NOMO-1 treated with DMSO at 0.1 percent for 48 hours (cell line): ENCODE data around the gene MIAT.
"Not testable (repeated sequence)": the region's sequence is repeated elsewhere in the genome, so short reads cannot be mapped to it uniquely, and the experiment has no call there.

Source experiments
- DNase-seq: peaks from one replicate; lab custom pipeline; 2025; ENCODE audit not compliant: unreplicated experiment; lab: John Stamatoyannopoulos, UW

MIAT gene

DNA sequence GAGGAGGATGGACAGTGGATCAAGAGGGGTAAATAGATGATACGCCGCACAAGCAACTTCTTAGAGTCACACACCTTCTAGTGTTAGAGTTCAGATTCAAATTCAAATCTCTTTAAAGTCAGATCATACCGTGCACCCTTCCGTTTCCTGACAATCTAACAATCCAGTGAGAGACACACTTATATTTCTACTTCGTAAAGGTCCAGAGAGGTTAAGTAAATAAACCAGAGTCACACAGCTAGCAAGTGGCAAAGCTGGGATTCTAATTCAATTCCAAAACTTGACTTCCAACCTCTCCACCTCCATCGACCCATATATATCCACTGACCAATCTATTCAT is 34.0 kb downstream of the MIAT start:
- DNase-seq: no peak

DNA sequence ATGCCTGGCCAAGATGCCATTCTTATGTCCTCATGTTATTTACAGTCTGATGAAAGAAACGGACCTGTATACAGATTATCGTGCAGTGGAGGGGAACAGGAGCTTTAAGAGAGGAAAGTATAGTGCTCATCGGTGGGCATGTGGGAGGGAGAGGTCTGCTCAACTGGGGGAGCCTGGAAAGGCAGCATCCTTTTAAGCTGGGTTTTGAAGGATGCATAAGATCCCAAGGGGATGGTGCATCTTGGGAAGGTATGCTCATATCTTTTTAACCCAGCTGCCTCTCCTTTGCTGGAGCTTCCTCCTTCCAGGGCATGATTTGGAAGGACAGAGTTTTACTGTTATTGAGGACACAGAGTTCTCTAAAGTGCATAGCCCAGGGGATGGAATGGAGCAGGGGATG is 34.8 kb downstream of the MIAT start:
- DNase-seq: no peak

DNA sequence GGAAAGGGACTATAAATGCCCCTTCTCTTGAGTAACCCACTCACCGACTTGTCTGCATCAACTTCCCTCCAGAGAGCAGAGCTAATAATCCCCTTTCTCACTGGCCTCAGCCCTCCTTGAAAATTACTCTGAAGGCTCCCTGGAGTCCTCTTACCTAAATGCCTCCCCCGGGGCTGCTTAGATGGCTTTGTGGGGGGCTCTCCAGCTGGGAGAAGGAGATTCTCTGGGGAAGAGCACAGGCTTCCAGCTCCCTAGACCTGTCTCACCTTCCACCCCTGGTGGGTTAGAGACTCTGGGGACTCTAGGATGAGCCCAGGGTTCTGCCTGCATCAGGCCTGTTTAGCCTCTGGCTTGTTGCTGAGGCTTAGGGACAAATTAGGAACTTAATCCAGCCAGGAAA is 39.8 kb downstream of the MIAT start:
- no peak for DNase-seq

DNA sequence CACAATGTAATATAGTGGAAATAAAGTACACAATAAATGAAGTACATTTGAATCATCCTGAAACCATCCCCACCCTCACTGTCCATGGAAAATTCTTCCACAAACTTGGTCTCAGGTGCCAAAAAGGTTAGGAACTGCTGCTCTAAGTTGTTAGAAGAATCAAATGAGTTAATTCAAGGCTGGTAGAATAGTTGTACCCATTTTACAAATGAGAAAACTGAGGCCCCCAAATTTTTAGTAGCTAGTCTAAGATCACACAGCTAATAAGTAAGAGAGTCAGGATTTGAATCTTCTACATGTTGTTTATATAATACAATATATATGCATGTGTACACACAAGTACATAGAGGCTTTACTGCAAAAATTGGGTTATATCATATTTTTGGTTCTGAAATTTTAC is 43.1 kb downstream of the MIAT start:
- no peak for DNase-seq

DNA sequence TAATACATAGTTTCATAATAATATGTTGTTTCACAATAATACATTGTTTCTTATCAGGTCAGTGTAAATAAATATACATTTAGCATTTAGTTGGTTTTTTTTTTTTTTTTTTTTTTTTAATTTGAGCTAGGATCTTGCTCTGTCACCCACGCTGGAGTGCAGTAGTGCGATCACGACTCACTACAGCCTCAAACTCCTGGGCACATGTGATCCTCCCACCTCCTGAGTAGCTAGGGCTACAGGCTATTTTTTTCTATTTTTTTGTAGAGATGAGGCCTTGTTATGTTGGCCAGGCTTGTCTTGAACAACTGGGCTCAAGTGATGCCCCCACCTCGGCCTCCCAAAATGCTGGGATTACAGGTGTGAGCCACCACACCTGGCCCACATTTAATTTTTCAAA is 43.5 kb downstream of the MIAT start:
- DNase-seq: no peak

DNA sequence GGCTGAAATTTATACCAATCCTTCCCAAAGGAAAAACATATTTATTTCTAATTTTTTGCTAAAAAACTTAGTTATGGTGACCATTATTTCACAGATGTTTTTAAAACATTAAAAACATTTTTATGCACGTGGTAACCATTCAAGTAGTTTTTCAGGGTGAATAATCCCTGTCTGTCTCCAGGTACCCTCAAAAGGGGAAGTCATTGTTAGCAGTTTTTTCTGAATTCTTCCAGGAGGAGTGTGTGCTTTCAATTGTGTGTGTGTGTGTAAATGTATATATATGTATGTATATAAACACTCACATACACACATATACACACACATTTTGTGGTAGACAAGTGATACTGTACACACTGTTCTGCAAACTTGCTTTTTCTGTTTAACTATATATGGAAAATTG is 43.9 kb downstream of the MIAT start:
- no peak for DNase-seq

DNA sequence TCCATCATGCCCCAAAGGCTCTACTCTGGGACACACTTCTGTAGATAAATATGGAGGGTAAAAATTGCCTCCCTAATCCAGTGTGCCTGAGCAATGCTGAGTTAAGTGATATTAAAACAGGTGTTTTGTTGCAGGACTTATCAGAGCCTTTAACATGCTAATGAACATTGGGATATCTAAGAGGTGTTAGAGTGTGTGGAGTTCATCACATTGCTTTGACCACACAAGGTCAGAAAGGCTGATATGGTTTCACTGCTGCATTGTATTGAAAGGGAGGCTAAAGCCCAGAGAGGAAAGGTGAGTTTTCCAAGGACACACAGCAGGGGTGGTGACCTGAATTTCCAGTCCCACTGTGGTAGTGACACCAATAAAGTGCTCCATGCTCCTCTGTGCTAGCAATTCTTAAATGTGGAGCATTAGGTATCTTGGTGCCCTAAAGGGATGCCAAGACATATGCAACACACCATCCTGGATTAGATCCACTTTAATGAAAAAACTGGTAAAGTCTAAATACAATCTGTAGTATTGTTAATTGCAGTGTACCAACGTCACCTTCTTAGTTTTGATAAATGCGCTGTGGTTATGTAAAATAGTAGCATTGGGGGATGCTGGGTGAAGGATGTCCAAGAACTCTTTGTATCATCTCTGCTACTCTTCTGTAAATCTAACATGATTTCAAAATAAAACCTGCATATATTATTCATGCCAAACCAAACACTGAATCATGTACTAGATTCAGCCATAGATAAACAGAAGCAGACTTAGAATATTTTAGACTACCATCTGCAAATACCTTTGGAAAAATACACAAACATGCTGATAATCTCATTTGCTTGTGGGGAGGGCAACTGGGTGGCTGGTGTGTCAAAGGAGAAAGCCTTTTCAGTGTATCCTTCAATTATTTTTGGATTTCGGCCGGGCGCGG is 45.8 kb downstream of the MIAT start:
- no peak for DNase-seq

DNA sequence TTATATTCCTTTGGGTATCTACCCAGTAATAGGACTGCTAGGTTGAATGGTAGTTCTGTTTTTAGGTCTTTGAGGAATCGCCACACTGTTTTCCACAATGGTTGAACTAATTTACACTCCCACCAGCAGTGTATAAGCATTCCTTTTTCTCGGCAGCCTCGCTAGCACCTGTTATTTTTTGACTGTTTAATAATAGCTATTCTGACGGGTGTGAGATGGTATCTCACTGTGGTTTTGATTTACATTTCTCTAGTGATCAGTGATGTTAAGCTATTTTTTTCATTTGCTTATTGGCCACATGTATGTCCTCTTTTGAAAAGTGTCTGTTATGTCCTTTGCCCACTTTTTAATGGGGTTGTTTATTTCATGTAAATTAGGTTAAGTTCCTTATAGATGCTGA is 48.0 kb downstream of the MIAT start:
- not testable (repeated sequence) for DNase-seq

DNA sequence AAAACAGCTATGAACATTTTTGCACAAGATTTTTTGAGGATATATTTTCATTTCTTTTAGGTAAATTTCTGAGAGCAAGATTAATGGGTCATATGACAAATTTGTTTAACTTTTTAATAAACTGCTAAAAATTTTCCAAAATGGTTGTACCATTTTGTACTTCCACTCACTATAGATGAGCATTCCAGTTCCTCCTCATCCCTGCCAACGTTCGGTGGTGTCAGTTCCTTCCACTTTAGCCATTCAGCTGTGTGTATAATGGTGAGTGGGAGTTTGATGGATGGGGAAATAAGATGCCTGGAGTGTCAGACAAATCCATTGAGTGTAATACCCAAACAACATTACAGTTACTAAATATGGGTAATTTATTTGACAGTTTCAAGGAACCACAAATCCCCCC is 49.7 kb downstream of the MIAT start:
- no peak for DNase-seq

DNA sequence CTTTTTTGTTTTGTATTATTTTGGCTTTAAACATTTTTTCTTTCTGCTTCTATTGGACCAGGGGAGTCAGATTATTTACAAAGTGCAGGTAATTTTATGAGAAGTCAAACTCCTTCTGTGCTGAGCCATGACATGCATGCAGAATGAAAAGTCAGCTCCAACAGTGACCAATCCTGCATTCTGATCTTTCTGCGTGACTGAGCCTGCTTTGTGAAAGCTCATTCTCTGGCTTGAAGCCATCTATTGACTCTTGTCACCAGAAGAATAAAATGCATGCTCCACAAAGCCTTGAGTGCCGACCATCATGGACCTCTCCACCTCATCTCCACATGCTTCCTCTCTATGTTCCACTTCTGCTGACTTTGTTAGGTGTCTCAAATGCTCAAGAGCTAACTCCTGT is 50.2 kb downstream of the MIAT start:
- DNase-seq: no peak

DNA sequence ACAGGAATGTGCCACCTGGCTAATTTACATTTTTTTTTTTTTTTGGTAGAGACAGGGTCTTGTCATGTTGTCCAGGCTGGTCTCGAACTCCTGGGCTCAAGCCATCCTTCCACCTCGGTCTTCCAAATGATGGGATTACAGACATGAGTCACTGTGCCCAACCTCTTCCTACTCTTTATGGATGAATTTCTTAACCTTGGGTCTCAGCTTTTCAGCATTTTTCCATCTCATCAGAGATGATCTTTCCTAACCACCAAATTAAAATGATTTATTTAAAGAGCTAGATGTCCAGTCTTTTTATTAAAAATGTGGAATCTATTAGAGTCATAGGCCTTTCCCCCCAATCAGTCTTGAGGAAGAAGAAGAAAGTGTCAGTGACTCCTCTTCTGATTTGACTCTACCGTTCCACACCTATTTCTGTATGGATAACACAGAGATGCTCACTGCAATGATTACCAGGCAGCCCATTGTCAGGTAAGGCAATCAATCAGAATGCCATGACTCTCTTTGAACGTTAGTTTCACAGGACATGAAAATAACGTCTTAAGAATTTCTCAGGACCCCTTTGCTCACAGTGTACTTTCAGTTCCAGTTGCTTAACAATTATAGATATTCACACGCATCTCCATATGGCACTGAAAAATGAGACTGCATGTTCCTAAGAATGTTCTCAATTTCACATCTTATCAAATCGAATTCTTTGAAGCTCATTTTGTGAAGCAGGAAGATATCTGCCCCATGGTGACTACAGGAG is 51.0 kb downstream of the MIAT start:
- no peak for DNase-seq

DNA sequence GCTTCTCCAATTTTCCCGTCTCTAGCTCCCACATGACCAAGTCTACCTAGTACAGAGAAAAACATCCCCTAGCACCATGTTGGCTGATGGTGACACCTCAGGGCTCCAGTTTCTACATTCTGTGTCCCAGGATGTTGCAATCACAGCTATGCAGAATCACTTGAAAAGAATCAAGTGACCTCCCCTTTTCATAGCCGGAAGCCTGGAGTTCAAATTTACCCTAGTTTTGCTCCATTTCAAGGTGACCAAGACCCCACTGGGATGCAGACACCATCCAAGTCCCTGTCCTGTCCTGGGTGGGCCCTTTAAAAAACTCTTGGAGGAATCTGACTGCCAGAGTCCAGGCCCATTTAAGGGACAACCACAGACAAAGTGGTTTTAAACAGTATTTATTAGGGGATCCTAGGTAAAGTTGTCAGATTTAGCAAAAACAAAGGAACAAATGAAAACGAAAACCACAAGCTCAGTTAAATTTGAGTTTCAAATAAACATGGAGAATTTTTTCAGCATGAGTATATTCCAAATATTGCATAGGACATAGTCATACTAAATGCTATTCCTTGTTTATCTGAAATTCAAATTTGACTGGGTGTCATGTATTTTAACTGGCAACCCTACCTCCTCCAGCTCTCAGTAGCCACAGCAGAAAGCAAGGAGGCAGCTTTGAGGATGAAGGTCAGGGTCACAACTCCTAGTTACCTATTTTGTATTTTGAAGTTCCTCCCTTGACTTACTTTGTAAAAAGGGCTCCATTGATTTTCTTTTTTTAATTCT is 52.4 kb downstream of the MIAT start:
- no peak for DNase-seq

DNA sequence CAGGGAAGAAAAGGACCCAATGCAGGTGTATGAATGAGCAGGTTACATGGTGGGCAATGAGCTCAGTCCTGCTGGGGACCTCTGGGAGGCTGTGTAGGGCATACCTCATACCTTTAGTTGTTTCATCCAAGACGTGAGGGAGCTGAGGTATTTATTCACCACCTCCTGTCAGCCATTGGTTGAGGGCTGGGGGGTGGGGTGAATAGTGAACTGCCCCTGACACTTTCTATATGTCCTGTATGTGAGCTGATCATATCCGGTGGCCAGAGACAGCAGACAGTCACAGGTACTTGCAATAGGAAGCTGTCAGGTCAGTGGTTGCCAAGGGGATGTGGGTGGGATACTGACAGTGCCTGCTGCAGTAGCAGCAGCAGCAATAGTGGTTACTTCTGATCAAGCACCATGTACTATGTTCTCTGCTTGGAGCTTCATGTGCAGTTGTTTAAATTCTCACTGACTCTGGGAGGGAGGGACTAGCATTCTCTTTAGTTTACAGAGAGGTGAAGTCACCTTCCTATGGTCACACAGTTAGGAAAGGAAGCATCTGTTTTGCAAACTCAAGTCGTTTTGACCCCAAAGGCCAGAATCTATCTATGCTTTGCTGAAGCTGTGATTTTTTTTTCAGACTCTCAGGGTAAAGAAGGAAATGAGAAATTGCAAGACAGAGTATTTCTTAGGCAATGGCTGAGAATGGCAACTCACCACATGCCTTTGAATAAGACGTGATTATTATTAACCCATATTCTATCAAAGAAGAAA is 54.0 kb downstream of the MIAT start:
- DNase-seq: no peak

DNA sequence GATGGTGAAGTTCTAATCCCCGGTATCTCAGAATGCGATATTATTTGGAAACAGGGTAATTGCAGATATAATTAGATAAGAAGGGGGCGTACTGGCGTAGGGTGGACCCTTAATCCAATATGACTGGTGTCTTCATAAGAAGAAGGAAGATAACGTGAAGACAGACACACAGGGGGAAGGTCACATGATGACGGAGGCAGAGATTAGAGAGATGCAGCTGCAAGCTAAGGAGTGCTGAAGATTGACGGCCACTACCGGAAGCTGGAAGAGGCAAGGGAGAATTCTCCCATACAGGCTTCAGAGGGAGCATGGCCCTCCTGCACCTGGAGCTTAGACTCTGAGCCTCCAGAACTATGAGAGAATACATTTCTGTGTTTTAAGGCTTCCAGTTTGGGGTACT is 54.8 kb downstream of the MIAT start:
- no peak for DNase-seq

DNA sequence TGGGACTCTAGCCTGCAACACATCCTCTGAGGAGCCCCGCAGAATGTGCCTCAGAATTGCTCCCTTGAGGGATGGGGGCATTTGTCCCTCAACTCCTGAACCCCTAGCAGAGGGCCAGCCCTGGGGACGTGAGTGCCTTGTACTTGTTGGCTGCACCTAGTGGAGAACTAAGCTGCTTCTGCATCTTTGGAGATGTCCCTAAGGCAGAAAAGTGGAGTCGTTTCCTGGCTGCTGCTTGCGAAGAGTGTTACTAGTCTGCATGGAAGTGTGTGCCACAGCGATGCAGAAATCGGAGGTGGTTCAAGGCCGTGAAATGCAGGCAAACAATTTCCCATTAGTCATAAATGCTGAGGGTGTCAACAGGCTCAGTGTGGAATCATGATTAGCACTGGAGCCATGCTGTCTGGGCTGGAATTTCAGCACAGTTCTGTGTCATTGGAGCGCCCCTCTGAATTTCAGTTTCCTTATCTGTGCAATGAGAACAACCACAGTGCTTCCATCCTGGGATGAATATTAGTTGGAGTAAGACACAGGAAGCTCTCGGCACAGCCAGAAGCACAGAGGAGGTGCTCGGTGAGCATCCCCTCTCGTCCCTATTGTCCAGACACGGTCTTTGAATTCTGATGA is 56.5 kb downstream of the MIAT start:
- no peak for DNase-seq

DNA sequence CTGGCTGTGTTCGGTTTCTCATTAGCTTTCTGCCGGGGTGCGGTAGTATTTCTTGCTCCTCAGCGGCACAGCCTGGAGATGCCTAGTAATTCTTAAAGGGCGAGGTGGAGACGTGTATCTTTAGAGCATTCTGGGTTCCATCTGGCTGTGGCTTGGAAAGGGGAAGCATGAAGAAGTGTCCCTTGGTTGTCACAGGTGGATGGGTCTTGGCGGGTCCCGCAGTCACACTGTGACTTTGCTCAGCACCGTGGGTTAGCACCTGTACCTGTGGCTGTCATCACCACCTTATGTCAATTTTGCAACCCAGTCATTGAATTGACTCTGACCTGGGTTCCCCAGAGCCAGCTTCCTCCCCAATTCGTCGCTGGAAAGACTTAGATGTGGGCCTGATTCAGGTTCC is 57.6 kb downstream of the MIAT start:
- no peak for DNase-seq

DNA sequence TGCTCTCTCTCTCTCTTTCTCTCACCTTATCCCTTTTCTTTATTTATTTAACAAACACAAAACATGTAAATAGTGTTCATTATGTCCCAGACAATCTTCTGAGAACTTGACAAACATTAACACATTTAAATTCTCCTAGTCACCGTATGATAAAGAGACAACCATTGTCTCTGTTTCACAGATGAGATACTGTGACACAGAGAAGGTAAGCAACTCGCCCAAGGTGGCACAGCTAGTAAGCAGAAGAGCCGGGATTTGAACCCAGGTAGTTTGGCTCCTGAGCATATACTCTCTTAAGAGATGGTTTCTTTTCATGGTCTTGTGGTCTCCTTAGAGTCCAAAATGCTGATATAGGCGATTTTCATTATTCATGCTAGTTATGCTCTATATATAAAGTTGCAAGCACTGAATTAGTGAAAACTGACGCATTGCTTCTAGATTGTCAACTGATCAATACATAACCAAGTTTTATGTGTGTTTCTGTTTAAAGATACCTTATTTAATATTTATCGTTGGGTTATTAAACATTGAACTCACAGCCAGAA is 58.1 kb downstream of the MIAT start:
- DNase-seq: no peak

DNA sequence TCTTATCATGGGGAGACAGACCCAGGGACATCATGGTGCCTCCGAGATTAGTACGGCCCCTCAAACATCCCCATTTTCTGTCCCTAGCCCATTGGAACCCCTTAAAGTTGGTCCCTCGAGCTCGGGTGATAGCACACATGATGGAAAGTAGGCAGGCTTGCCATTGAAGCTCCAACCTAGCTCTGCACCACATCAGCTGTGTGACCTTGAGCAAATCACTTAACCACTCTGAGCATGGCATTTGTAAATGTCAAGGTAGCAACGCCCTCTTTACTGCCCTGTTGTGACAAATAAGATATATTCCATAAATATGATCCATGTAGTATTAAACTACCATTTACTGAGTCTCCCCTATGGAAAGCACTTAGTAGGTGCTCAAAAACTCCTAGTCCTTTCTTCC is 61.1 kb downstream of the MIAT start:
- DNase-seq: no peak

DNA sequence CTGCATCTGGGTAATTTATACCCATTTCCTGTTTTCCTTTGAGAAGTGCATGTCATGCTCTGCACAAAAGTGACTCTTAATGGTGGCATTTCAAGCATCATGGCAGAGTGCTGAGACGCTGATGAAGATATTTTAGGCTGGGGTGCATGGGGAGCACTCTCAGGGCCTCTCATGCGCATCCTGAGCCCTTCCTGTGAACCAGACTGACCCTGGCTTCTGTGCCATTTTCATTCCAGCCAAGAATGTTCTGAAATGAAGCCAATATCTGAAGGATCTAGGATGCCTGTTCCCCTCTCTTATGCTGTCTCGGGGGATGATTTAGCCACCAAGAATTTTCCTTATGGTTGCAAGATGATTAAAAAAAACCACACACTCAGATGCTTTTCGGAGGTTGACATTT is 61.5 kb downstream of the MIAT start:
- no peak for DNase-seq

DNA sequence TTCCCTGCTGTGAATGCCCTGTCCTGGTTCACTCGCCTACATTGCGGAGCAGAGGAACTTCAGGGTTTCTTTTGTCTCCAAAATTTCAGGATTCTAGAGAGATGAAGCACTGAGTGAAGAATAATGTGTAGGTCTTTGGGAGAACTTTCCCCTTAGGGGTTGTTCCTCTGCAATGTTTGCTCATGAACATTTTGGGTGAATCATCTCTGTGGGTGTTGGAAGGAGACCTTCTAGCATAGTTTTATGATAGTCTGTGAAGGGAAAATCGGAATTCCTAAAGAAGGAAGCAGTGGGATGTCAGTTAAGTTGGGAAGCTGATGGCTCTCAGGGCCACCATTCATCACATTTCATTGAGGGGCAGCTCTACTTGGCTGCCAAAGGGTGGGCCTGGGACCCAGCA is 64.8 kb downstream of the MIAT start:
- no peak for DNase-seq
